GM12878 (cell line): ENCODE measurements around the gene APEX2.

Source experiments
- CHD2 ChIP-seq: IDR thresholded peaks from 2 replicates; pipeline ENCODE4 v1.6.1; 2011; ENCODE audit warnings: low read depth, low read length, improper control_type of control experiment, borderline replicate concordance
- CTCF ChIP-seq, 3 experiments: IDR thresholded peaks in 2 of 3; conservative IDR thresholded peaks in 1 of 3; 2 replicates each; pipeline ENCODE4 v1.5.1; 2011; ENCODE audit warnings: low read depth in 3 of 3, low read length in 3 of 3, mild to moderate bottlenecking in 3 of 3, control low read depth in 2 of 3, moderate library complexity in 2 of 3, inconsistent platforms in 1 of 3, mixed read lengths in 1 of 3; ENCODE audit not compliant: control insufficient read depth in 2 of 3, insufficient read depth in 1 of 3; ENCODE audit errors: extremely low read depth in 1 of 3
- SPI1 ChIP-seq: IDR thresholded peaks from 2 replicates; pipeline ENCODE4 v1.6.1; 2011; ENCODE audit warnings: low read depth, mild to moderate bottlenecking, low read length, moderate library complexity, borderline replicate concordance; ENCODE audit not compliant: insufficient read depth

GRCh38 chrX:55026143-55026542 is 26.0 kb downstream of the APEX2 start:
- TF ChIP-seq CTCF (IDR thresholded peaks at IDR 0.05 in 2 of 3, conservative IDR thresholded peaks at IDR 0.05 in 1 of 3; ENCODE audit: control insufficient read depth in 2 of 3, extremely low read depth in 1 of 3, insufficient read depth in 1 of 3, low read depth in 3 of 3, low read length in 3 of 3) (no peak), CHD2 (no peak), SPI1 (no peak)
